Neural progenitor cell (in vitro differentiated cells): ENCODE results near the gene JADE2.

Experiments used
- CTCF ChIP-seq: fragments of 200-600 bp; sonication (generic); IDR thresholded peaks from 2 replicates; pipeline ENCODE4 v1.5.1; 2017; ENCODE audit warnings: antibody characterized with exemption, mild to moderate bottlenecking
- EZH2 ChIP-seq: fragments of 200-600 bp; sonication (generic); IDR thresholded peaks from 2 replicates; pipeline ENCODE4 v1.6.1; 2017; ENCODE audit warnings: antibody characterized with exemption, mild to moderate bottlenecking, moderate library complexity

- TF ChIP-seq CTCF, result no peak
- no peak for TF ChIP-seq EZH2
Observed at GRCh38 chr5:134525683-134526482, 413 bp downstream of the JADE2 start.
